OCI-LY3 (cell line): Measurements from ENCODE around the gene CACNB4.

Experiments
- H2AFZ ChIP-seq: fragments of 200-600, 300-600 bp; shearing (Covaris generic); 2 replicates; pipeline ENCODE4 v1.6.0; 2014; ENCODE audit warnings: antibody characterized with exemption, low read depth, low read length
- H3K27ac ChIP-seq: fragments of 200-600, 300-600 bp; sonication (generic); 2 replicates; pipeline ENCODE4 v1.5.1; 2014; ENCODE audit warnings: mild to moderate bottlenecking, low read length, moderate library complexity, mixed read lengths
- H3K27me3 ChIP-seq: fragments of 200-600, 300-600 bp; sonication (generic); 2 replicates; pipeline ENCODE4 v1.6.1; 2014; ENCODE audit warnings: low read depth, low read length, mixed read lengths
- H3K36me3 ChIP-seq: fragments of 200-600, 300-600 bp; sonication (generic); replicated peaks from 2 replicates; pipeline ENCODE3; 2014; ENCODE audit warnings: low read depth, low read length, mixed read lengths
- H3K4me1 ChIP-seq: fragments of 300-600, 200-600 bp; sonication (generic); 2 replicates; pipeline ENCODE4 v1.6.1; 2014; ENCODE audit warnings: low read length, mixed read lengths
- H3K4me2 ChIP-seq: fragments of 200-600, 300-600 bp; sonication (generic); 2 replicates; pipeline ENCODE4 v1.6.1; 2014; ENCODE audit warnings: low read length, mixed read lengths
- H3K4me3 ChIP-seq: fragments of 300-600, 200-600 bp; sonication (generic); 2 replicates; pipeline ENCODE4 v1.5.1; 2014; ENCODE audit warnings: antibody characterized with exemption, mild to moderate bottlenecking, low read length, moderate library complexity
- H3K79me2 ChIP-seq: fragments of 300-600, 200-600 bp; shearing (Covaris generic); 2 replicates; pipeline ENCODE4 v1.6.1; 2014; ENCODE audit warnings: mild to moderate bottlenecking, low read length, mixed read lengths
- H3K9ac ChIP-seq: fragments of 300-600, 200-600 bp; shearing (Covaris generic); 2 replicates; pipeline ENCODE4 v1.6.0; 2014; ENCODE audit warnings: mild to moderate bottlenecking, low read length, moderate library complexity
- H3K9me3 ChIP-seq: fragments of 200-600, 300-600 bp; shearing (Covaris generic); 2 replicates; pipeline ENCODE4 v1.6.1; 2014; ENCODE audit warnings: low read length, mixed read lengths; ENCODE audit not compliant: insufficient read depth
- H4K20me1 ChIP-seq: fragments of 200-600, 300-600 bp; sonication (generic); 2 replicates; pipeline ENCODE4 v1.6.1; 2016; ENCODE audit warnings: low read length, mixed read lengths; ENCODE audit not compliant: insufficient read depth
- EZH2phosphoT487 ChIP-seq: fragments of 200-600 bp; shearing (Covaris generic); IDR thresholded peaks from 2 replicates; pipeline ENCODE4 v1.6.1; 2018; ENCODE audit warnings: antibody characterized with exemption, mixed run types, low read depth
- TF ChIP-seq, protein P1 (sequence below): fragments of 200-600, 300-600 bp; sonication (generic); IDR thresholded peaks from 2 replicates; pipeline ENCODE4 v1.5.1; 2014; ENCODE audit warnings: antibody characterized with exemption, low read length, low read depth

The CACNB4 gene

DNA sequence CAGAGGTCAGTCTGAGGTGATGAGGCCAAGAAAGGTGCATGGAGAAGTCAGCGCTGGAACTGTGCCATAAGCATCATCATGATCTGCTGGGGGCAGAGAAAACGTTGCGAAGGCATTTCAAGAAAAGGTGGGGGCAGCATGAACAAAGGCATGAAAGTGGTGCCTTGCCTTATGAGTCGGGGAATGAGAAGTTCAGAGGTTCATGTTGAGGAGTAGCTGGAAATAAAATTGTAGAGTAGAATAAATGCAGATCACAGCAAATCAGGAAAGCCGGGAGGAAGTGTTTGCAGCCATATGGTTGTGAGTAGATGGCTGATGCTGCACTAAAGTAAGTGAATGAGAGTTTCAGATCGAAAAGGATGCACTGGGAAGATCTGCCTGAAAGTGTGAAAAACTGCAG, 198.5 kb downstream of the CACNB4 start:
- Histone ChIP-seq H3K9ac (no peak overlapping the region), H3K27ac (no peak overlapping the region), H3K36me3 (no peaks in the 10 kb centered on the region), H3K9me3 (no peaks in the 10 kb centered on the region), H3K27me3 (peaks cover 23% of the 10 kb centered on the region), H4K20me1 (no peaks in the 10 kb centered on the region), H2AFZ (no peak overlapping the region), H3K4me3 (no peak overlapping the region), H3K4me2 (no peak overlapping the region), H3K79me2 (no peaks in the 10 kb centered on the region), H3K4me1 (peaks cover 12% of the 10 kb centered on the region)
- TF ChIP-seq, protein P1, sequence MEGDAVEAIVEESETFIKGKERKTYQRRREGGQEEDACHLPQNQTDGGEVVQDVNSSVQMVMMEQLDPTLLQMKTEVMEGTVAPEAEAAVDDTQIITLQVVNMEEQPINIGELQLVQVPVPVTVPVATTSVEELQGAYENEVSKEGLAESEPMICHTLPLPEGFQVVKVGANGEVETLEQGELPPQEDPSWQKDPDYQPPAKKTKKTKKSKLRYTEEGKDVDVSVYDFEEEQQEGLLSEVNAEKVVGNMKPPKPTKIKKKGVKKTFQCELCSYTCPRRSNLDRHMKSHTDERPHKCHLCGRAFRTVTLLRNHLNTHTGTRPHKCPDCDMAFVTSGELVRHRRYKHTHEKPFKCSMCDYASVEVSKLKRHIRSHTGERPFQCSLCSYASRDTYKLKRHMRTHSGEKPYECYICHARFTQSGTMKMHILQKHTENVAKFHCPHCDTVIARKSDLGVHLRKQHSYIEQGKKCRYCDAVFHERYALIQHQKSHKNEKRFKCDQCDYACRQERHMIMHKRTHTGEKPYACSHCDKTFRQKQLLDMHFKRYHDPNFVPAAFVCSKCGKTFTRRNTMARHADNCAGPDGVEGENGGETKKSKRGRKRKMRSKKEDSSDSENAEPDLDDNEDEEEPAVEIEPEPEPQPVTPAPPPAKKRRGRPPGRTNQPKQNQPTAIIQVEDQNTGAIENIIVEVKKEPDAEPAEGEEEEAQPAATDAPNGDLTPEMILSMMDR: no peak
- no peak for TF ChIP-seq EZH2phosphoT487

DNA sequence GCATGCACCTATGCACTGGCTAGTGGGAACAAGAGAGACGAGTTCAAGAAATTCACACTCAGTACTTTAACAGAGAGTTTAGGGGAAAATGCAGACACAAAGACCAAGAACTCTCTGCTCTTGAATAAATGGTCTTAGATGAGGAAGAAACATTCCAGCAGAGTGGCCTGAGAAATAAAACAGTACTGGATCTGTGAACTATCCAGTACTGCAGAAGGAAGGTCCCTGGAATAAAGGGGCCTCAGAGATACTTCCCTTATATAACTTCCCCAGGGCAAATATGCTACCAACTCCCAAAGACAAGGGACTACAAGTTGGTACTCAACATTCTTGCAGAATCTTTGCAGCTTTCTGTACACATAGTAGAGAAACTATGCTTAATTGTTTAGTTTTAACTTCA, 199.7 kb downstream of the CACNB4 start:
- no peak overlapping the region for H3K9ac ChIP-seq
- H3K4me3 ChIP-seq: no peak overlapping the region
- H3K36me3 ChIP-seq: no peaks in the 10 kb centered on the region
- no peaks in the 10 kb centered on the region for H3K79me2 ChIP-seq
- no peak overlapping the region for H2AFZ ChIP-seq
- no peaks in the 10 kb centered on the region for H3K9me3 ChIP-seq
- peaks cover under 1% of the 10 kb centered on the region; the same call in 1 of the 2 replicates for H3K4me1 ChIP-seq
- no peak overlapping the region for H3K27ac ChIP-seq
- TF ChIP-seq, protein P1: no peak
- TF ChIP-seq EZH2phosphoT487: no peak
- no peaks in the 10 kb centered on the region for H4K20me1 ChIP-seq
- no peak overlapping the region for H3K4me2 ChIP-seq
- peaks cover 23% of the 10 kb centered on the region for H3K27me3 ChIP-seq

DNA sequence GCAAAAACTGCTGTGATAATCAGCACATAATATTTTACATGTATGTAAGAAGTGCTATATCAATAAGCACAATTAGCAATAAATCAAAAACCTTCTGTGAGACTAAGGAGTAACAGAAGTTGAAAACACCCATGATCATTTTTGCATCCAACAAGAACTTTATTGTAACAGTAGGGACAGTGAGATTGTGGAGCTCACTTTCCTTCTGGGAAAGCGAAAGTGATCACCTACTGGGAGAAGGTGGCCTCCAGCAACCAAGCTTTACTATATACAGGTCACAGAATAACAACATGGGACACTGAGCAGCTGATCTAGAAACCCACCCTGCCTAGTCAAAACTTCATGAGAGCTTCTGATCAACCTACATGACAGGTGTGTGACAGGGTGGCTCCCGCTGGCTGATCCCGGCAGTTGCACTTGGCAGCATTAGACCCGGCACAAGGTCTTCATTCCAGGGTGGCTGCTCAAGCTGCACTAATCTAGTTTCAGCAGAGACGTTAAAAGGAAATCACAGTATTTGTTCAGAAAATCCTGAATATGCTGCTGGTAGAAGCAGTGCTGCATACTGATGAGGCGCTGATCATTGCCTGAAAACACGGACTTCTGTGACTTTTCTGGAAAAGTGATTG, 207.2 kb downstream of the CACNB4 start:
- H3K36me3 ChIP-seq: no peaks in the 10 kb centered on the region
- H3K9ac ChIP-seq: no peak overlapping the region
- peaks cover 17% of the 10 kb centered on the region; the same call in 1 of the 2 replicates for H3K27me3 ChIP-seq
- no peaks in the 10 kb centered on the region for H3K79me2 ChIP-seq
- no peak for TF ChIP-seq EZH2phosphoT487
- no peaks in the 10 kb centered on the region for H3K4me1 ChIP-seq
- H3K4me2 ChIP-seq: peak overlapping the region; percentile 17
- no peaks in the 10 kb centered on the region for H4K20me1 ChIP-seq
- H3K9me3 ChIP-seq: no peaks in the 10 kb centered on the region
- H3K27ac ChIP-seq: no peak overlapping the region
- H2AFZ ChIP-seq: no peak overlapping the region
- no peak overlapping the region for H3K4me3 ChIP-seq

DNA sequence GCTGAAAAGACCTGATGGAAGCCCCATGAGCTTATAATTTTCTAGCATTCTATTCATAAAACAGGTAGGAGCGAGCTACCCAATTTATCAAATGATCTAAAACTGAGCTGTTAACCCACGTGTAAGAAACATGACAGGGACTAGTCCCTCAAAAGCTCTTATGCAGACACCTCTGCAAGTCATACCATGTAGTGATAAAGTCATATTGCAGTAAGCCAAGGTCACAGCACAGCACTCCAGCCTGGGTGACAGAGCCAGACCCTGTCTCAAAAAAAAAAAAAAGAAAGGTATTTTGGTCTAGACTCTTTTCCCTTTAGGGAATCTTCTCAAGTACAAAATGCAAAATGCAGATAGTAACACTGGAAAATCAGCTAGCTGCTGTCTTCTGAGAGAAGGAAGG, 211.7 kb downstream of the CACNB4 start:
- TF ChIP-seq, protein P1: no peak
- TF ChIP-seq EZH2phosphoT487: no peak
- peaks cover 11% of the 10 kb centered on the region; the same call in 1 of the 2 replicates for H3K27me3 ChIP-seq

More for the DNA sequence above, 211.7 kb downstream of the CACNB4 start:
- Histone ChIP-seq H3K27ac (no peak overlapping the region), H3K9me3 (no peaks in the 10 kb centered on the region), H3K36me3 (no peaks in the 10 kb centered on the region), H3K79me2 (no peaks in the 10 kb centered on the region), H3K4me3 (no peak overlapping the region), H3K4me2 (no peak overlapping the region), H3K4me1 (no peaks in the 10 kb centered on the region), H4K20me1 (no peaks in the 10 kb centered on the region), H3K9ac (no peak overlapping the region), H2AFZ (no peak overlapping the region)
